VCaP (cell line): ENCODE measurements around the gene FCAMR.

Source experiments
- H3K27ac ChIP-seq: fragments of 450-650 bp; 2 replicates; pipeline ENCODE4 v1.5.1; 2017
- TF ChIP-seq, protein P1 (sequence below): fragments of 450-650 bp; conservative IDR thresholded peaks from 2 replicates; pipeline ENCODE4 v1.5.1; 2017; ENCODE audit warnings: mild to moderate bottlenecking, moderate library complexity

Gene FCAMR

DNA sequence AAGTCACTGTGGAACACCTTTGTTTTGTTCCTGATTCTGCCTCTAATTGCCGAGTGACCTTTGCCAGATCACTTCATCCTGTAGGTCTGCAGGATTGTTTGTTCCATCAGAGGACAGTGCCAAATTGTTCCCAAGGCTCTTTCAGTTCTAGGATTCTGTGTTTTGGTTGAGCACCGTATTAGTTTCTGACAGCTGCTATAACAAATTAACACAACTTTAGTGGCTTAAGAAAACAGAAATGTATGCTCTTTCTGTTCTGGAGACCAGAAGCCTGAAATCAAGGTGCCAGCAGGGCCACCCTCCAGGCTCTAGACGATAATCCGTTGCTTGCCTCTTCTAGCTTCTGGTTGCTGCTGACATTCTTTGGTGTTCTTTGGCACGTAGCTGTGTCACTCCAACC lies 20.6 kb downstream of the FCAMR start:
- TF ChIP-seq, protein P1, sequence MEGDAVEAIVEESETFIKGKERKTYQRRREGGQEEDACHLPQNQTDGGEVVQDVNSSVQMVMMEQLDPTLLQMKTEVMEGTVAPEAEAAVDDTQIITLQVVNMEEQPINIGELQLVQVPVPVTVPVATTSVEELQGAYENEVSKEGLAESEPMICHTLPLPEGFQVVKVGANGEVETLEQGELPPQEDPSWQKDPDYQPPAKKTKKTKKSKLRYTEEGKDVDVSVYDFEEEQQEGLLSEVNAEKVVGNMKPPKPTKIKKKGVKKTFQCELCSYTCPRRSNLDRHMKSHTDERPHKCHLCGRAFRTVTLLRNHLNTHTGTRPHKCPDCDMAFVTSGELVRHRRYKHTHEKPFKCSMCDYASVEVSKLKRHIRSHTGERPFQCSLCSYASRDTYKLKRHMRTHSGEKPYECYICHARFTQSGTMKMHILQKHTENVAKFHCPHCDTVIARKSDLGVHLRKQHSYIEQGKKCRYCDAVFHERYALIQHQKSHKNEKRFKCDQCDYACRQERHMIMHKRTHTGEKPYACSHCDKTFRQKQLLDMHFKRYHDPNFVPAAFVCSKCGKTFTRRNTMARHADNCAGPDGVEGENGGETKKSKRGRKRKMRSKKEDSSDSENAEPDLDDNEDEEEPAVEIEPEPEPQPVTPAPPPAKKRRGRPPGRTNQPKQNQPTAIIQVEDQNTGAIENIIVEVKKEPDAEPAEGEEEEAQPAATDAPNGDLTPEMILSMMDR: no peak
- H3K27ac ChIP-seq: peak overlapping the region; percentile 90; the same call in 1 of the 2 replicates

DNA sequence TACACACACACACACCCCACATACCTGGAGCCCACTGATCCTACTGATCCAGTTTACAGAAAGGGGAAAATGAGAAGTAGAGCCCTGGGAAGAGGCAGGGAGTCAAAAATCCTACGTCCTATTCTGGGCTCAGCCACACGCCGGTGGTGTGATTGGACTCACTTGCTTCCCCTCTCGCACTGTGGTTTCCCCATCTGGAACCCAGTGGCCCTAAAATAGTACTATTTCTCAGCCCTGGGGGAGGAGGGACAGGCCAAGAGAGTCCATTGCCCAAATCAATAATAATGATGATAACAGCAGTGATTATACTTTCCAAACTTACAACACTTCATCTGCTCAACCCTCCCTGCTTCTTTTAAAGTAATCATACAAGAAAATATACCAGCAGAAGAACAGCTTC lies 21.1 kb downstream of the FCAMR start:
- no peak overlapping the region; the same call in 1 of the 2 replicates for H3K27ac ChIP-seq
- TF ChIP-seq, protein P1: no peak

DNA sequence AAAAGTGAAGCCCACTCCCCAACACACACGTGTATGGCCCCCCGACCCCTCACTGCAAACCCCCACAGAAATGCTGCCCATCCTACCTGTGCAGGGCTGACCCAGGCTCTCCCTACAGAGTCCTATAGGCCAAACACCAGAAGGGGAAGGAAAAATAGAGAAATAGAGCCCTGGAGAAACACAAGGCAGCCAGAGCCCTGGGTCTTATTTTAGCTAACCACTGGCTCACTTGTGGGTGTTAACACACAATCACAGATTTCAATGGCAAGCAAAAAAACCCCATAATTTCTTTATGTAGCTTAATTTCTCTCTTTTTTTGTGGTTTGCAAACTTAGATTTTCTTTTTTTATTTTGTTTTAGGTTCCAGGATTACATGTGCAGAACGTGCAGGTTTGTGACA lies 23.0 kb downstream of the FCAMR start:
- H3K27ac ChIP-seq: no peak overlapping the region
- TF ChIP-seq, protein P1: no peak

DNA sequence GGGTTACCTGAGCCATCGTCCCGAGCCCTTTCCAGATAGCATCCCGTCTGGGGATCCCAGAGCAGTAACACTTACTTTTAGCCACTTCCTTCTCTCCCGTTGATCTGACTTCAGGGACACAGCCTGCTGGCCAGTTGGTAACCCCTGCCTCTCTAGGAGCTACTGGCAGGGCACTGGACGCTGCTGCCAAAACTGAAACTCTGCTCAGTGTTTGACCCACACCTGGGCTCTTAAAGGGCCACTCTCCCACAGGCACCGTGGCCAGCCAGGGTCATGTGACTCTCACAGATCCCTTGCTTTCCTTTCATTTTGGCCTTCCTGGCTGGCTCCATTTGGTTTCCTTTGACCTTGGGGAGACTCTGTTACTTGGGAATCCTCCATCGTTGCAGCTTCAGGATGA lies 24.0 kb downstream of the FCAMR start, which contains the start of gene PIGR:
Gene PIGR (minus strand): TSS at position 206 of the 400 bp plus-strand sequence. CDS start 5,935 bp downstream, outside the sequence.
- TF ChIP-seq, protein P1: no peak
- no peak within 1 kb of the TSS for H3K27ac ChIP-seq

DNA sequence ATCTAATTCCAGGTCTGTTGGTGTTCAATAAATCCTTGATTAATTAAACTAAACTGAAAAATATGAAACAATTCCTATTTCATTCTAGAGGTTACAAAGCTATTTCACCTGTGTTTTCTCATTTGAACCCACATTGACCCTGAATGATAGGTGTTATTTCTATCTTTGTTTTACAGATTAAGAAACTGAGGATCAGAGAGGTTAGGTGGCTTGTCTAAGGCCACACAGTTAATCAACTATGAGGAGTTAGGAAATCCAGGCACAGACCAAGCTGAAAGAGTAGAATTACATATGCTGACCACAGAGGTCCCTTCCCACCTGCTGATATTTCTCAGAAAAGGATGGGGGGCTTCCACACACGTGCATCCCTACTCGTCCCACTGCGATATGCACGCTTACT lies 24.5 kb downstream of the FCAMR start:
- no peak overlapping the region for H3K27ac ChIP-seq
- TF ChIP-seq, protein P1: no peak

DNA sequence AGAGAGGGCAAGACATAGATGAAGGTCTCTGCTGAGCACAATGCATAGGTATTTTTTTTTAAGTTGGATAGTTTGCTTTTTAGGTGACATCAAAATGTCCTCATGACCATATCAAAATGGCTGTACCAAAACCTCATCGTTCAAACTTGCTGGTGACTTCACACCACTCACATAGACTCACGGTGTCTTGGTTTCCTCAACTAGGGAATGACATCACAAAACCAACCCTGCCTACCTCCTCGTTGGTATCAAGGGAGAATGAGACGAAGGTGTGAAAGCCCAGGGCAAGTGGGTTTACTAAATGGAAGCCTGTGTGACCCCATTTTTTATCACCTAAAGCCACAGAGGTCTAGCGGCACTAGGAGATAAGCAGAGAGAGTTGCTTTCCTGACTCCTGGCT lies 25.6 kb downstream of the FCAMR start:
- H3K27ac ChIP-seq: no peak overlapping the region
- TF ChIP-seq, protein P1: no peak

DNA sequence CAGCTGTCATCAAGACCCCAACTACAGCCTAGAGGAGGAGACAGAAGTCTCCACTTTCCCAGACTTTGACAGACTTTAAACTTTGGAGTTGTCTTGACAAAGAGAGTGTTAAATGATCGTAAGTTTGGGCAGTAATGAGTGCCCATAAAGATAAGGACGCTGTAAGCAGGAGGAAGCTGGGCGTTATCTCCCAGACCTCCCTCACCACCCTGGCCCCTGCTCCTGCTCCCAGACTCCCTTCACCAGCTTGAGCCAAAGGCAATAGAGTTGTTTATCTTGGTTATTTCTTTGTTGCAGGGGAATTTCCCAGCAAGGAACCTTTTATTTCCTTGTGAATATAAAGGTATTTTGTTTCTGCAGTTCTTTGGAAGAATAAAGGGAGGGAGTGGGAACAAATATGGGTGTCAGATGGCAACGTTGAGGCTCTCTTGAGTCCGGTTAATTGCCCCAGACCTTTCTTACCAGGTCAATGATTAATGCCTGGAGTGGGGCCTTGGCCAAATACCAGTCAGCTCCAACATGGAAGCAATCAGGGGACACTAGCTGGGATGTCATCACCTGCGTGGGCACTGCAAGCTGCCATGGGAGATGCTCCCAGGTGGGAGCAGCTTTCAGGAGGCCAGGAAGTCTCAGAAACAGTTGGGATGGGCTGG lies 28.4 kb downstream of the FCAMR start:
- TF ChIP-seq, protein P1: no peak
- peak overlapping the region; percentile 34 for H3K27ac ChIP-seq
